IMR-90 (cell line): ENCODE results near the gene TMC3. TPM values are rescaled to one million over a fixed set of nuclear protein-coding genes. Genes with fewer than 3 reads are reported as not detected.

Experiments
- ATAC-seq: fragments of 200-7000 bp; cut with Tn5 transposase; 2 replicates; pipeline ENCODE4 v1.9.1; 2020; ENCODE audit warnings: low read depth, mild to moderate bottlenecking, moderate library complexity
- BruUV-seq: library from RNA; stranded (reverse); fragments of 400-500 nt; replicated peaks from 2 replicates; lab custom pipeline; 2021; lab: Mats Ljungman, UMichigan
- CTCF ChIA-PET: fragments of 300-600 bp; formaldehyde crosslinking; extraction: SDS; loops from one replicate; lab custom pipeline; 2021; ENCODE audit warnings: antibody characterized with exemption; lab: Yijun Ruan, JAX
- POLR2A ChIA-PET: fragments of 300-600 bp; sonication (Branson Sonifier 250); formaldehyde crosslinking; loops from one replicate; lab custom pipeline; 2022; ENCODE audit warnings: antibody characterized with exemption; ENCODE audit not compliant: unreplicated experiment; lab: Charles Lee
- DNase-seq: peaks from one replicate; pipeline ENCODE4 v3.0.0; 2013
- H2AFZ ChIP-seq: replicated peaks from 2 replicates; pipeline ENCODE3; 2013; ENCODE audit warnings: low read length, mild to moderate bottlenecking; ENCODE audit not compliant: poor library complexity
- H2AK5ac ChIP-seq: 2 replicates; pipeline ENCODE4 v1.6.1; 2013; ENCODE audit warnings: low read depth, low read length, inconsistent platforms
- H2AK9ac ChIP-seq: replicated peaks from 2 replicates; pipeline ENCODE3; 2013; ENCODE audit warnings: mild to moderate bottlenecking, low read depth, low read length, moderate library complexity; ENCODE audit not compliant: poor library complexity
- H2BK120ac ChIP-seq: 2 replicates; pipeline ENCODE4 v1.6.1; 2013; ENCODE audit warnings: low read depth, low read length, inconsistent platforms
- H2BK15ac ChIP-seq: 3 replicates; pipeline ENCODE4 v1.6.1; 2013; ENCODE audit warnings: low read depth, low read length, inconsistent platforms
- H2BK20ac ChIP-seq: 2 replicates; pipeline ENCODE4 v1.6.1; 2013; ENCODE audit warnings: low read depth, mild to moderate bottlenecking, inconsistent platforms, low read length, moderate library complexity
- H2BK5ac ChIP-seq: 2 replicates; pipeline ENCODE4 v1.6.1; 2013; ENCODE audit warnings: mild to moderate bottlenecking, low read depth, low read length, inconsistent platforms; ENCODE audit not compliant: poor library complexity, severe bottlenecking
- H3K14ac ChIP-seq: replicated peaks from 2 replicates; pipeline ENCODE4 v1.6.1; 2013; ENCODE audit warnings: low read depth, low read length, inconsistent platforms
- H3K18ac ChIP-seq: 2 replicates; pipeline ENCODE4 v1.6.1; 2013; ENCODE audit warnings: low read depth, low read length, control low read depth
- H3K23ac ChIP-seq: 2 replicates; pipeline ENCODE4 v1.6.1; 2013; ENCODE audit warnings: low read depth, low read length, inconsistent platforms
- H3K27ac ChIP-seq: 2 replicates; pipeline ENCODE4 v1.5.1; 2013; ENCODE audit warnings: mild to moderate bottlenecking, control low read depth, low read length; ENCODE audit not compliant: insufficient read depth
- H3K27me3 ChIP-seq: 2 replicates; pipeline ENCODE4 v1.6.1; 2013; ENCODE audit warnings: low read length; ENCODE audit not compliant: control insufficient read depth, insufficient read depth
- H3K36me3 ChIP-seq: 2 replicates; pipeline ENCODE4 v1.6.1; 2013; ENCODE audit warnings: low read length, mixed read lengths; ENCODE audit not compliant: control insufficient read depth, insufficient read depth
- H3K4ac ChIP-seq: 2 replicates; pipeline ENCODE4 v1.6.1; 2013; ENCODE audit warnings: low read depth, low read length, inconsistent platforms
- H3K4me1 ChIP-seq: 2 replicates; pipeline ENCODE4 v1.6.1; 2013; ENCODE audit warnings: low read length, mixed read lengths; ENCODE audit not compliant: control insufficient read depth, insufficient read depth
- H3K4me2 ChIP-seq: 2 replicates; pipeline ENCODE4 v1.6.1; 2013; ENCODE audit warnings: low read depth, mild to moderate bottlenecking, control low read depth, low read length, moderate library complexity
- H3K4me3 ChIP-seq: 2 replicates; pipeline ENCODE4 v1.5.1; 2013; ENCODE audit warnings: low read depth, mild to moderate bottlenecking, control low read depth, low read length, moderate library complexity; ENCODE audit not compliant: insufficient read depth
- H3K56ac ChIP-seq: 2 replicates; pipeline ENCODE4 v1.6.1; 2013; ENCODE audit warnings: low read length, inconsistent platforms; ENCODE audit not compliant: insufficient read depth; ENCODE audit errors: extremely low read depth
- H3K79me1 ChIP-seq, 2 experiments: 2 replicates each; pipeline ENCODE4 v1.6.1; 2013; ENCODE audit warnings: low read length in 2 of 2, inconsistent platforms in 1 of 2, low read depth in 1 of 2
- H3K9ac ChIP-seq: 2 replicates; pipeline ENCODE4 v1.6.1; 2013; ENCODE audit warnings: low read depth, low read length, control low read depth
- H3K9me1 ChIP-seq: 2 replicates; pipeline ENCODE4 v1.6.1; 2013; ENCODE audit warnings: low read length, inconsistent platforms; ENCODE audit not compliant: insufficient read depth
- H3K9me3 ChIP-seq: 2 replicates; pipeline ENCODE4 v1.6.1; 2013; ENCODE audit warnings: low read length; ENCODE audit not compliant: control insufficient read depth, insufficient read depth
- H4K20me1 ChIP-seq: 2 replicates; pipeline ENCODE4 v1.6.1; 2013; ENCODE audit warnings: low read length, inconsistent platforms; ENCODE audit not compliant: insufficient read depth
- H4K5ac ChIP-seq: 2 replicates; pipeline ENCODE4 v1.6.1; 2013; ENCODE audit warnings: mild to moderate bottlenecking, low read depth, low read length, control low read depth
- H4K8ac ChIP-seq, 2 experiments: 2 replicates each; pipeline ENCODE4 v1.6.1; 2013; ENCODE audit warnings: low read depth in 2 of 2, low read length in 2 of 2, control low read depth in 1 of 2, inconsistent platforms in 1 of 2
- H4K91ac ChIP-seq: 2 replicates; pipeline ENCODE4 v1.6.1; 2013; ENCODE audit warnings: low read depth, low read length, inconsistent platforms; ENCODE audit not compliant: insufficient read depth
- POLR2A ChIP-seq: IDR thresholded peaks from 2 replicates; pipeline ENCODE4 v1.6.1; 2012; ENCODE audit warnings: mild to moderate bottlenecking, low read depth, low read length
- RFX5 ChIP-seq: IDR thresholded peaks from 2 replicates; pipeline ENCODE4 v1.8.0; 2012; ENCODE audit warnings: low read depth, mild to moderate bottlenecking, low read length, moderate library complexity
- WGBS, 2 experiments: methylation state at CpG; one replicate each; pipeline versions ENCODE4 v1.1.5 to v1.1.7; 2013; ENCODE audit warnings: missing lambda C conversion rate in 2 of 2; ENCODE audit not compliant: insufficient read length in 1 of 2; ENCODE audit errors: extremely low coverage in 2 of 2; 5-methylcytosine and 5-hydroxymethylcytosine counted together
- dilution Hi-C: fragments of 300-500 bp; cut with HindIII; formaldehyde crosslinking; loops from one replicate; pipeline ENCODE4 v1.14.3; 2018; ENCODE audit warnings: low sequenced_read_pairs; ENCODE audit not compliant: unreplicated experiment
- in situ Hi-C: fragments of 300-500 bp; cut with MboI; formaldehyde crosslinking; loops from 3 replicates; pipeline ENCODE4 v1.14.3; 2019; ENCODE audit warnings: low sequenced_read_pairs, inconsistent platforms, mixed read lengths
- intact Hi-C: fragments of 100-400 bp; cut with micrococcal nuclease; formaldehyde crosslinking; loops from 2 replicates; pipeline ENCODE4 v1.10.0; 2022
- polyA plus RNA-seq, 3 experiments: library from polyadenylated mRNA; depleted of rRNA; stranded (reverse); fragments of >200 nt; gene quantifications; 2 replicates each; pipeline ENCODE4 v1.2.3, GENCODE V29; 2012; ENCODE audit warnings: low replicate concordance in 1 of 3
- total RNA-seq: library from RNA; depleted of rRNA; stranded (reverse); fragments of >200 nt; gene quantifications from 2 replicates; pipeline ENCODE4 v1.2.3, GENCODE V29; 2012
- TF ChIP-seq, protein P1 (sequence below): conservative IDR thresholded peaks from 2 replicates; pipeline ENCODE4 v1.5.1; 2012; ENCODE audit warnings: mild to moderate bottlenecking, low read depth, low read length, improper control_type of control experiment
- TF ChIP-seq, protein P2 (sequence below): fragments of 150-350 bp; IDR thresholded peaks from 2 replicates; pipeline ENCODE4 v1.6.1; 2016; ENCODE audit warnings: low read depth, mild to moderate bottlenecking, low read length, moderate library complexity, borderline replicate concordance

The TMC3 gene
- total and polyA plus RNA-seq, 2 of the 4 experiments (the other 2 are of a cell fraction), result not detected

DNA sequence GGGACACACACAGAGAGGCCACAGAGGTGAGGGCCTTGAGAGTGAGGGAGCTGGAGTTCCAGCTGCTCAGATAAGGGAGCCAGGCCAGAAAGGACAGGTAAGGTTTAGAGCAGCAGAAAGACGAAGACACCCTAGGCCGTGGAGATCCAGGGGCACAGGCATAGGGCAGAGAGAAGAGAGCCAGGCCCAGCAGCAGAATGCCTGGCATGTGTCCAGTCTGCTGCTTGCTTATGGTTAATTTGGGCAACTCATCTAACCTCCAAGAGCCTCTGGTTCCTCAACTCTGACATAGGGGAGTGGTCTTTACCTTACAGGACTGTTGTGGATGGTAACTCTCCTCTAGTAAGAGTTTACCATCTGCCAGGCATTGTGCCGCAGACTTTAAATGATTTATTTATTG is 86.0 kb downstream of the TMC3 start:
- ATAC-seq (no peak), DNase-seq (no peak)
- CTCF ChIA-PET, result no interaction called here
- H3K9me1 ChIP-seq, result 0 out of 2 replicates have a peak, but pooled peaks cover 5% of the 10 kb centered on the region
- H3K36me3 ChIP-seq, result peaks cover 16% of the 10 kb centered on the region; the same call in 1 of the 2 replicates
- no peak overlapping the region for H3K14ac ChIP-seq
- no peak overlapping the region for H3K23ac ChIP-seq
- no peaks in the 10 kb centered on the region for H3K9me3 ChIP-seq
- in situ Hi-C loops, result no loop called here
- H4K5ac ChIP-seq, result no peak overlapping the region
- dilution Hi-C loops, result no loop called here
- POLR2A ChIA-PET, result no interaction called here
- WGBS, 2 experiments, result 100% methylated on average over 2 of the region's 3 CpGs; no CpG with 5 or more reads in 1 of the 2 experiments
- intact Hi-C loops, result no loop called here
- no peak overlapping the region for H2AFZ ChIP-seq
- no peaks in the 10 kb centered on the region for H3K4me1 ChIP-seq
- H3K4ac ChIP-seq, result no peak overlapping the region
- no peak overlapping the region for H4K8ac ChIP-seq
- H2BK20ac ChIP-seq, result no peak overlapping the region
- H3K27me3 ChIP-seq, result no peaks in the 10 kb centered on the region
- no peak overlapping the region for H3K18ac ChIP-seq
- H2AK9ac ChIP-seq, result no peak overlapping the region
- no peak overlapping the region for H4K91ac ChIP-seq
- H3K79me1 ChIP-seq, result no peaks in the 10 kb centered on the region
- TF ChIP-seq, protein P1, sequence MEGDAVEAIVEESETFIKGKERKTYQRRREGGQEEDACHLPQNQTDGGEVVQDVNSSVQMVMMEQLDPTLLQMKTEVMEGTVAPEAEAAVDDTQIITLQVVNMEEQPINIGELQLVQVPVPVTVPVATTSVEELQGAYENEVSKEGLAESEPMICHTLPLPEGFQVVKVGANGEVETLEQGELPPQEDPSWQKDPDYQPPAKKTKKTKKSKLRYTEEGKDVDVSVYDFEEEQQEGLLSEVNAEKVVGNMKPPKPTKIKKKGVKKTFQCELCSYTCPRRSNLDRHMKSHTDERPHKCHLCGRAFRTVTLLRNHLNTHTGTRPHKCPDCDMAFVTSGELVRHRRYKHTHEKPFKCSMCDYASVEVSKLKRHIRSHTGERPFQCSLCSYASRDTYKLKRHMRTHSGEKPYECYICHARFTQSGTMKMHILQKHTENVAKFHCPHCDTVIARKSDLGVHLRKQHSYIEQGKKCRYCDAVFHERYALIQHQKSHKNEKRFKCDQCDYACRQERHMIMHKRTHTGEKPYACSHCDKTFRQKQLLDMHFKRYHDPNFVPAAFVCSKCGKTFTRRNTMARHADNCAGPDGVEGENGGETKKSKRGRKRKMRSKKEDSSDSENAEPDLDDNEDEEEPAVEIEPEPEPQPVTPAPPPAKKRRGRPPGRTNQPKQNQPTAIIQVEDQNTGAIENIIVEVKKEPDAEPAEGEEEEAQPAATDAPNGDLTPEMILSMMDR, result no peak
- no peak for TF ChIP-seq RFX5
- no peak for TF ChIP-seq POLR2A
- TF ChIP-seq, protein P2, sequence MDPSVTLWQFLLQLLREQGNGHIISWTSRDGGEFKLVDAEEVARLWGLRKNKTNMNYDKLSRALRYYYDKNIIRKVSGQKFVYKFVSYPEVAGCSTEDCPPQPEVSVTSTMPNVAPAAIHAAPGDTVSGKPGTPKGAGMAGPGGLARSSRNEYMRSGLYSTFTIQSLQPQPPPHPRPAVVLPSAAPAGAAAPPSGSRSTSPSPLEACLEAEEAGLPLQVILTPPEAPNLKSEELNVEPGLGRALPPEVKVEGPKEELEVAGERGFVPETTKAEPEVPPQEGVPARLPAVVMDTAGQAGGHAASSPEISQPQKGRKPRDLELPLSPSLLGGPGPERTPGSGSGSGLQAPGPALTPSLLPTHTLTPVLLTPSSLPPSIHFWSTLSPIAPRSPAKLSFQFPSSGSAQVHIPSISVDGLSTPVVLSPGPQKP, result no peak
- H2BK15ac ChIP-seq, result no peak overlapping the region
- no TSS peak for BruUV-seq
- no peak overlapping the region for H3K56ac ChIP-seq
- H4K20me1 ChIP-seq, result no peaks in the 10 kb centered on the region
- no peak overlapping the region for H3K4me2 ChIP-seq
- H2AK5ac ChIP-seq, result no peak overlapping the region
- H2BK120ac ChIP-seq, result no peak overlapping the region
- no peak overlapping the region for H2BK5ac ChIP-seq
- H3K9ac ChIP-seq, result no peak overlapping the region
- no peak overlapping the region for H3K4me3 ChIP-seq
- no peak overlapping the region for H3K27ac ChIP-seq
